ENCODE measurements around the gene WDFY4.

WDFY4 gene

DNA sequence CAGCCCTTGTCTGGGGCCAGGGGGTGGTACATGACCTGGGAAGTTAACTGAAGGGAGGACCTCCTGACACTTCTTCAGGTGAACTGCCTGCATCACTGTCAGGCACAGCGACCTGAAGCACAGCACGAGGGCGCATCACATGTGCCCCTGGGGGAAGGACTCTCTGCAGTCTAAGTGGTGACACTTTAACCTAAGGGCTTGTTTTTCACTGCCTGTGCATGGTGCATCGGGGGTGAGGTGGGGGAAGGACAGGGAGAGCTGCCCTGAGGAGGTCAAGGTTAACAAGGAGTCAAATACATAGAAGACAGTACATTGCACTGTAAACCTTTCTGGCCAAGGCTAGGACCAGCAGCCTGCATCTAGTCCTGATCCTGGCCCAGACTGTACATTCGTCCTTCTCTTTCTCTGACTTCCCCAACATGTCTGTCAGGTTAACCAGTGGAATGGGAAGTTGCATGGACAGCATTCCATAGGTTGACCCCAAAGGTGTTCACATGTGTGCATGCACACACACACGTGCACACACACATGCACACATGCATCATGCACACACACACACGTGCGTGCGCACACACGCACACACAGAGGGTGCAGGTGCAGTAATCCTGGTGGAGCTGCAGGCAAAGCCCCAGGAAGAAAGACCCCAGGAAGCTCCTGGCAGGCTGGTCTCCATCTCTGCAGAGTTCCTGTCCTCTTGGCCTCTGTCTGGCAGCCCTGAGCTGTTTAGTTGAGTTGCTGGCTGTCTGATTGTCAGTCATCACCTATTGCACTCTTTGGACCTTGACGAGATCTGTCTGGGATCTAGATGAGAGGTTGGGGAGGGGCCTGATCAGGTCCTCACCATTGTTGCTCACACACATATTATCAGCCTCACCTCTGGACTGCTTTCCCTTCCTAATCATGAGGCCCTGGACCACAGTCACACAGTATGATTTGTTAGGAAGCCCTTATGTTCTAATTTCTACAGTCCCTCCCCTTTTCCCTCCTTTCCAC is 37.8 kb downstream of the WDFY4 start:
- H3K36me3 ChIP-seq (ENCODE audit: low read length), result no peaks in the 10 kb centered on the region
- no peaks in the 10 kb centered on the region for H4K20me1 ChIP-seq (ENCODE audit: low read depth, low read length)
- H3K27ac ChIP-seq (ENCODE audit: low read depth, low read length), result no peak overlapping the region
- no peak overlapping the region for H3K9ac ChIP-seq (ENCODE audit: low read length)
- no peak overlapping the region for H3K4me2 ChIP-seq (ENCODE audit: low read depth, low read length, poor library complexity, severe bottlenecking)
- no peaks in the 10 kb centered on the region for H3K9me2 ChIP-seq (replicated peaks; ENCODE audit: insufficient read depth, low read length)
- peaks cover 13% of the 10 kb centered on the region; the same call in 1 of the 2 replicates for H3K79me2 ChIP-seq (ENCODE audit: insufficient read depth, low read length)
- H3K9me3 ChIP-seq (ENCODE audit: insufficient read depth, low read length), result no peaks in the 10 kb centered on the region
- H2AFZ ChIP-seq (ENCODE audit: low read depth, low read length, severe bottlenecking), result no peak overlapping the region
- H3K4me3 ChIP-seq (ENCODE audit: insufficient read depth, low read length, poor library complexity, severe bottlenecking), result no peak overlapping the region
- TF ChIP-seq, protein P1, sequence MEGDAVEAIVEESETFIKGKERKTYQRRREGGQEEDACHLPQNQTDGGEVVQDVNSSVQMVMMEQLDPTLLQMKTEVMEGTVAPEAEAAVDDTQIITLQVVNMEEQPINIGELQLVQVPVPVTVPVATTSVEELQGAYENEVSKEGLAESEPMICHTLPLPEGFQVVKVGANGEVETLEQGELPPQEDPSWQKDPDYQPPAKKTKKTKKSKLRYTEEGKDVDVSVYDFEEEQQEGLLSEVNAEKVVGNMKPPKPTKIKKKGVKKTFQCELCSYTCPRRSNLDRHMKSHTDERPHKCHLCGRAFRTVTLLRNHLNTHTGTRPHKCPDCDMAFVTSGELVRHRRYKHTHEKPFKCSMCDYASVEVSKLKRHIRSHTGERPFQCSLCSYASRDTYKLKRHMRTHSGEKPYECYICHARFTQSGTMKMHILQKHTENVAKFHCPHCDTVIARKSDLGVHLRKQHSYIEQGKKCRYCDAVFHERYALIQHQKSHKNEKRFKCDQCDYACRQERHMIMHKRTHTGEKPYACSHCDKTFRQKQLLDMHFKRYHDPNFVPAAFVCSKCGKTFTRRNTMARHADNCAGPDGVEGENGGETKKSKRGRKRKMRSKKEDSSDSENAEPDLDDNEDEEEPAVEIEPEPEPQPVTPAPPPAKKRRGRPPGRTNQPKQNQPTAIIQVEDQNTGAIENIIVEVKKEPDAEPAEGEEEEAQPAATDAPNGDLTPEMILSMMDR (IDR thresholded peaks at IDR 0.05; ENCODE audit: insufficient read depth, low read length, poor library complexity, severe bottlenecking), result no peak
- no peak for TF ChIP-seq EZH2phosphoT487 (conservative IDR thresholded peaks at IDR 0.05; ENCODE audit: low read length)
- H3K27me3 ChIP-seq (ENCODE audit: low read length), result no peaks in the 10 kb centered on the region
- H3F3A ChIP-seq (ENCODE audit: insufficient read depth), result no peaks in the 10 kb centered on the region

DNA sequence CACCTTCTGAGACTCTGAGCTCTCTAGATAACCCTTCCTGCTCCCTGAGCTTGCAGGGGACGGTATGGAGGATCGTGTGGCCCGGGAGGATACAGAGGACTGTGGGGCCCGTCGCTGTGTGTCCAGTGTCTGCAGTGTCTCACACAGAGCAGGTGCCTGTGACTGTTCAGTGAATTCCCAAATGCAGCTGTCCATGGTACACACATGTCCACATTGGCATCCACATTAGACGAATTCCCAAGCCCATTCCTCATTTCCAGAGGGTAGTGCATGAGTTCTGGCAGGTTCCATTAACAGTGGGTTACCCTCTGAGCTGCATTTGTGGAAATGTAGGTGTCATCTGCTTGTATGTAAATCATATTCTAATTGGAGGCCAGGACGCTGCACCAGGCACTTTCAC is 39.5 kb downstream of the WDFY4 start:
- H3K36me3 ChIP-seq (ENCODE audit: low read length), result no peaks in the 10 kb centered on the region
- H3K27me3 ChIP-seq (ENCODE audit: low read length), result no peaks in the 10 kb centered on the region
- no peaks in the 10 kb centered on the region for H3K9me2 ChIP-seq (replicated peaks; ENCODE audit: insufficient read depth, low read length)
- no peak overlapping the region for H3K9ac ChIP-seq (ENCODE audit: low read length)
- H2AFZ ChIP-seq (ENCODE audit: low read depth, low read length, severe bottlenecking), result no peak overlapping the region
- no peak for TF ChIP-seq EZH2phosphoT487 (conservative IDR thresholded peaks at IDR 0.05; ENCODE audit: low read length)
- TF ChIP-seq, protein P1 (IDR thresholded peaks at IDR 0.05; ENCODE audit: insufficient read depth, low read length, poor library complexity, severe bottlenecking), result no peak
- H3K27ac ChIP-seq (ENCODE audit: low read depth, low read length), result no peak overlapping the region
- H3K4me2 ChIP-seq (ENCODE audit: low read depth, low read length, poor library complexity, severe bottlenecking), result no peak overlapping the region
- H3K4me3 ChIP-seq (ENCODE audit: insufficient read depth, low read length, poor library complexity, severe bottlenecking), result no peak overlapping the region
- H3K79me2 ChIP-seq (ENCODE audit: insufficient read depth, low read length), result no peaks in the 10 kb centered on the region
- no peaks in the 10 kb centered on the region for H3K9me3 ChIP-seq (ENCODE audit: insufficient read depth, low read length)
- H3F3A ChIP-seq (ENCODE audit: insufficient read depth), result no peaks in the 10 kb centered on the region
- no peaks in the 10 kb centered on the region for H4K20me1 ChIP-seq (ENCODE audit: low read depth, low read length)

DNA sequence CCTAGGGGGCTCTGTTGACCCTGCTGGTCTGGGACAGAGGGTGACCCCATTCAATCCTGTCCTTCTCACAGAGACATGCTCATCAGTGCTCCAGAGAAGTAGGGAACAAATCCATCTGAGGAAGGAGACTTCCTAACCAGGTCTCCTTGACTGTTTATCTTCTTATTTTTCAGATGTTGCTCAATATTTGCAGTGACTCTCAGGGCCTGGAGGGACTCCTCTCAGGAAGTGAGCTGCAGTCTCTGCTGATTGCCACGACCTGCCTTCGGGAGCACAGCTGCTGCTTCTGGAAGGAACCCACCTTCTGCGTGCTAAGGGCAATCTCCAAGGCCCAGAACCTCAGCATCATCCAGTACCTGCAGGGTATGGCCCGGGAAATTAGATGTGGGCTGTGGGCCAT is 41.0 kb downstream of the WDFY4 start:
- TF ChIP-seq, protein P1 (IDR thresholded peaks at IDR 0.05; ENCODE audit: insufficient read depth, low read length, poor library complexity, severe bottlenecking), result no peak
- TF ChIP-seq EZH2phosphoT487 (conservative IDR thresholded peaks at IDR 0.05; ENCODE audit: low read length), result no peak
- no peaks in the 10 kb centered on the region for H3F3A ChIP-seq (ENCODE audit: insufficient read depth)
- no peak overlapping the region for H3K9ac ChIP-seq (ENCODE audit: low read length)
- H4K20me1 ChIP-seq (ENCODE audit: low read depth, low read length), result no peaks in the 10 kb centered on the region
- no peak overlapping the region for H3K4me2 ChIP-seq (ENCODE audit: low read depth, low read length, poor library complexity, severe bottlenecking)
- H3K79me2 ChIP-seq (ENCODE audit: insufficient read depth, low read length), result no peaks in the 10 kb centered on the region
- H3K9me2 ChIP-seq (replicated peaks; ENCODE audit: insufficient read depth, low read length), result no peaks in the 10 kb centered on the region
- H2AFZ ChIP-seq (ENCODE audit: low read depth, low read length, severe bottlenecking), result no peak overlapping the region
- no peak overlapping the region for H3K4me3 ChIP-seq (ENCODE audit: insufficient read depth, low read length, poor library complexity, severe bottlenecking)
- H3K9me3 ChIP-seq (ENCODE audit: insufficient read depth, low read length), result no peaks in the 10 kb centered on the region
- H3K27ac ChIP-seq (ENCODE audit: low read depth, low read length), result no peak overlapping the region
- H3K27me3 ChIP-seq (ENCODE audit: low read length), result no peaks in the 10 kb centered on the region
- H3K36me3 ChIP-seq (ENCODE audit: low read length), result peaks cover under 1% of the 10 kb centered on the region; the same call in 1 of the 2 replicates
